GOT3 (cell line): ENCODE data around the gene CCNB1IP1.
A peak's percentile ranks its signal among the peaks of the same experiment; 100 is the strongest.
"Not testable (repeated sequence)": the region's sequence is repeated elsewhere in the genome, so short reads cannot be mapped to it uniquely, and the experiment has no call there.

Experiments used
- DNase-seq: peaks from one replicate; lab custom pipeline; 2025; ENCODE audit warnings: mixed read lengths; lab: John Stamatoyannopoulos, UW

Gene CCNB1IP1, protein sequence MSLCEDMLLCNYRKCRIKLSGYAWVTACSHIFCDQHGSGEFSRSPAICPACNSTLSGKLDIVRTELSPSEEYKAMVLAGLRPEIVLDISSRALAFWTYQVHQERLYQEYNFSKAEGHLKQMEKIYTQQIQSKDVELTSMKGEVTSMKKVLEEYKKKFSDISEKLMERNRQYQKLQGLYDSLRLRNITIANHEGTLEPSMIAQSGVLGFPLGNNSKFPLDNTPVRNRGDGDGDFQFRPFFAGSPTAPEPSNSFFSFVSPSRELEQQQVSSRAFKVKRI

GRCh38 chr14:20332788-20333493, at the start of gene CCNB1IP1:
CCNB1IP1 (minus strand) TSS chr14:20333279; CDS start chr14:20316523, 16,756 bp downstream.
- no peak for DNase-seq

DNA sequence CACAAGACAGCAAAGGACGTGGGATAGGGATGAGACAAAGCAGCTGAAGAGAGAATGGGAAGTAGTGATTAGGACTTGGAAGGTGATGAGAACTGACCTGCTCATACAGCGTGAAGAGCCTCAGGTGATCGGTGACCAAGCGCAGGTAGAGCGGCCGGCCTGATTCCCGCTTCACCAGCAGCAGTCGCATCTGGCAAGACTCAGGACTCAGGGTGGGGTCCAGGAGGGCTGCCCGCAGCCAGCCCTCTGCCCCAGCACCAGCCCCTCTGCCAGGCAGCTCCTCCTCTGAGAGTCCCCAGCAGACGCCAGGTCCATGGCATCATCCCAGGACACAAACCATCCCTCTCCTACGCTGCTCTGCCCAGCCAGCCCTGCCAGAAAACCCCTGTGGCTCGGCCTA, 49.4 kb upstream of the CCNB1IP1 start:
- no peak for DNase-seq

GRCh38 chr14:20381341-20381740, 48.3 kb upstream of the CCNB1IP1 start:
- DNase-seq: no peak

DNA sequence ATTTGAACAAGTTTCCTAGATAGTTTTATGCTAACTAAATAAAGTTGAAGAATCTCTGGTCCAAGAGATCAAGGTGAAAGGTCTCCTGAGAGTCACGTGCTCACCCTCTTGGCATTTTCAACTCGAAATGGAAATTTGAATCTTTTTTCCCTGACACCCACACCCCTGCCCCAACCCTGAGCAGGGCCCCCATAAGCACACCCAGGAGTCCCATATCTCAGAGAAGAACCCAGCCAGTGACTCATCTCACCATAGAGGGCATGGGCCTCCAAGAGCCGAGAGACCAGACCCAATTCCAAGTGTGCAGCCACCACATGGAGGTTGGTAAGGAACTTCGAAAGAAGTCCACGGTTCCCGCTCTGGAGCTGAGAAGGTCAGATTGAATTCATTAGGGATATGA, 47.6 kb upstream of the CCNB1IP1 start:
- no peak for DNase-seq

DNA sequence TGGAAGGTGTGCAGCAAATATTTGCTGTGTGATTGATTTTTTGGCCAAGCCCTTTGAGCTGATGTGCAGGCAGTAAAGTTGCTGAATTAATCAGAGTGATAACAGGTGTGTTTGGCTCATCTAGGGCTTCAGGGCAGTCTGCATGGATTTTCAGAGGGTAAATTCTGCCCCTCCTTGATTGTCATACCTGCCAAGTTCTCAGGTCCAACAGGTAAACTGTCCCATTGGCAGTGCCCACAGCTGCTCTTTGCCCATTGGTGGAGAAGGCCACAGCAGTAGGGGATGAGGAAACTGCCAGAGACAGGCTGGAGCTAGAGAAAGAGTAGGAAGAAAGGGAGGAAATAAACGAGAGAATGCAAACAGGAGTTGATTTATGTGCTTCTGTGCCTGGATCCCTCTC, 46.7 kb upstream of the CCNB1IP1 start:
- DNase-seq: no peak

- DNase-seq: no peak
Measured at GRCh38 chr14:20377171-20377570, 44.1 kb upstream of the CCNB1IP1 start.

DNA sequence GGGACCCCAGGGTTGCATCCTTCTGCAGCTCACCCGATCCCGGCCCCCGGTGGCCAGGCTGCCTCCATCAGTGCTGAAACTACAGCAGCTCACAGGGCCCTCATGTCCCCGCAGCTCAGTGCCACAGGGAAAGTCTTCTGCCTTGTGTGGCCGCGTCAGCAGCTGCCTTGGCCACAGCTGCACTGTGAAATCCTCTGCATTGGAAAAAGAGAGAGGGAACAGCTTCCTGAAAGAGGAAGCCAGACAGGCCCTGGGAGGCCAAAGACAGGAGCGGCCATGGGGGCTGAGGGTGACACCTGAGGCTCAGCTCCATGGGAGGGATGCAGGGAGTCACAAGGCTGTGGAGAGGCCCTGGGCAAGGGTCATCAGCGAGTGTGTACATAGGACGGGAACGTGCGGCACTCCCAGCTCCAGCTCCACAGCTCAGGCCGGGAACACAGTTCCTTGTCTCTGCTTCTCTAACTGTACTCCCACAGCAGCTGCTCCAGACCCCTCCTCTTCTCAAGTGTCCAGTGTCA, 43.1 kb upstream of the CCNB1IP1 start:
- no peak for DNase-seq

DNA sequence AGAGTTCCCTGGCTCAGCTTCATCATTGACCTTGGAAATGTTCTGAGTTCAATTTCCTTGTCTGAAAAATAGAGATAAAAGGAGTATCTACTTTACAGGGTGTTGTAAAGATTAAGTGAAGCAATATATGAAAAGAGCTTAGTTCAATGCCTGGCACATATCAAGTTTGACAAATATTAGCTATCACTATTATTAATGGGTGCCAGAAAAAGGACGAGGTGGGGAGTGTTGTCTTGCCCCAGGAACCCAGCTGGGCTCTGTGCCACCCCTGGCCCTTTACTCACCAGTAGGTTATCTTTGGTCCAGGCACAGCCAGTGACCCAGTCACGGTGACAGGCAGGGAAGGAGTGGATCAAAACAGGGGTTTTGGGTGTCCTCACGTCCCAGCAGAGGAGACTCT, 42.4 kb upstream of the CCNB1IP1 start:
- no peak for DNase-seq

- no peak for DNase-seq
Measured at GRCh38 chr14:20372796-20373195, 39.7 kb upstream of the CCNB1IP1 start.

GRCh38 chr14:20365928-20366327, 32.8 kb upstream of the CCNB1IP1 start:
- no peak for DNase-seq

GRCh38 chr14:20358474-20358873, 25.4 kb upstream of the CCNB1IP1 start:
- not testable (repeated sequence) for DNase-seq

DNA sequence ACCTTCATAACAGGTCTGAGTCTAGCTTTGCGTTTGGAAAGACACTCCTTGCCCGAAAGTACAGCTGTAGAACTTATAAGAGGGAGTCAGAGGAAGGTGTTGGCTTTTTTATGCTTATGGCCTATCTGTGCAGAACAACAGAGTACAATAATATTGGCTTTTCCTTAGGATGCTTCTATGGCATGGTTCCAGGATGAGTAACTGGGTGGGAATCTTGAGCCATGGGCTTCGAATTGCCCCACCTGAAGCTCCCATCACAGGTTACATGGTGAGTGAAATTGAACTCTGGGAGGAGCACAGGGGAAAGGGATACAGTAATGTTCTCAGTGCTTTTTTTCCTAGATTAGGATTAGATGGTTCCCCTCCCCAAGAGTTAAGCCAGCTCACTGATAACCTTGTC, 23.3 kb upstream of the CCNB1IP1 start:
- no peak for DNase-seq

DNA sequence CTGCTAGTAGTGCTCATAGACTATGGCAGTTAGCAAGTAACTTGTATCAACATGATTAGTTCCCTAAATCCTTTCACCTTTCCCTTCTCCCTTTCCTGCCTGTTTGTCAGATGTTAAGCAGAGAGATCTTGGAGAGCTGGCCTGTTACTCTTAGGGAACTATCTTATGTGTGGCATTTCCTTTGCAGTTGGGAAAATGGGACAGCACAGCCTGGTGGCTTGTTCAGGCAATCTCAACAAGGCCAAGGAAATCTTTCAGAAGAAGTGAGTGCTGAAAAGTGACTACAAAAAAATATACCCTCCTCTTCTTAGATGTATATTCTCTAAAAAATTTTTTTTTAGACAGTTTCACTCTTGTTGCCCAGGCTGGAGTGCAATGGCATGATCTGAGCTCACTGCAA, 17.8 kb upstream of the CCNB1IP1 start:
- DNase-seq: no peak

- no peak for DNase-seq
Measured at GRCh38 chr14:20350282-20350681, 17.2 kb upstream of the CCNB1IP1 start.

- DNase-seq: no peak
Measured at GRCh38 chr14:20347747-20348146, 14.7 kb upstream of the CCNB1IP1 start.

DNA sequence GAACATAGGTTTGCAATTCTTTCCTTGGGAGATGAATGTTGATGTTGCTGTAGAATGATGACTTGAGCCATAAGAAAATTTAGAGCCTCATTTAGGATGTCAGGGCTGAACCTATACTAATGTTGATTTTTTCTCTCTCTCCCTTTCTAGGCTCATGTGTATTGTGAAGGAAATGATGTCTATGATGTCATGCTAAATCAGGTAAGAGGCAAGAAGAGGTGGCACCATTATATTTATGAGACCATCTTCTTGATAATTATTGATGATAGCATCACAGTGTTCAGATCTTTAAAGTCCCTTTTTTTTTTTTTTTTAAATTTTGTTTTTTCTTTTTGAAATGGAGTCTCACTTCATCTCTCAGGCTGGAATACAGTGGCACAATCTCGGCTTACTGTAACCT, 13.6 kb upstream of the CCNB1IP1 start:
- DNase-seq: no peak

DNA sequence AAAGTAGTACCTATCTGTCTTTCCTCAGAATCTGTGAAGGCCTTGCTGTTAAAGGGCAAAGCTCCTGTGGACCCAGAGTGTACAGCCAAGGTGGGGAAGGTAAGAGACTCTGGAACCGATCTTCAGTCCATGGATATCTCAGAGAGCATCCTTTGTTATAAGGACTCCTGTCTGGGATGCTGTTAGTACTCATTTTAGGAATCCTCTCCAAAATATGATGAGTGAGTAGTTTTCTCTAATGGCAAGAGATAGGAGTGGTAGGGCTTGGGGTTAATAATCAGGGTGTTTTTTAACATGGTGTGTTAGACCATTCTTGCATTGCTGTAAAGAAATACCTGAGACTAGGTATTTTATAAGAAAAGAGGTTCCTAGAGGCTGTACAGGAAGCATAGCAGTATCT, 12.3 kb upstream of the CCNB1IP1 start:
- DNase-seq: no peak

GRCh38 chr14:20343862-20344220, 10.8 kb upstream of the CCNB1IP1 start:
- no peak for DNase-seq

GRCh38 chr14:20343092-20343861, 10.2 kb upstream of the CCNB1IP1 start, which contains the start of gene PARP2:
PARP2 (plus strand) TSS chr14:20343635; CDS start chr14:20343642, 7 bp downstream.
- DNase-seq: peak; percentile 95

DNA sequence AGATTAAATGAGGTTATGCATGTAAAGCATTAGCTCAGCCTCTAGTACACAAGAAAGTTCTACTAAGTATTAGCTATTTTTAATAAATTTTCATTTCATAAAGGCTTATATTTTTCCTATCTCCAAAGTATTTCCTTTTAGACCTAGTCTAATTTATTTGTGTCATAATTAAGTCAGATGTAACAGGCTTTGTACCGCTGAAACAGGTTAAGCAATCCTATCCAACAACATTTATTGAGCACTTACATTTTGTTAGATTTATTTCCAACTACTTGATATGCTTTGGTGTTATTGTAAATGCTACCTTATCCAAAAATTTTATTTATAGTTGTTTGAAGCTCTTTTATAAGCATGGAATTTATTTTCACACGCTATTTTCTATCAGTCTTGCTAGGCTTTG, 8.6 kb upstream of the CCNB1IP1 start:
- DNase-seq: no peak

GRCh38 chr14:20341032-20341431, 8.0 kb upstream of the CCNB1IP1 start:
- not testable (repeated sequence) for DNase-seq

DNA sequence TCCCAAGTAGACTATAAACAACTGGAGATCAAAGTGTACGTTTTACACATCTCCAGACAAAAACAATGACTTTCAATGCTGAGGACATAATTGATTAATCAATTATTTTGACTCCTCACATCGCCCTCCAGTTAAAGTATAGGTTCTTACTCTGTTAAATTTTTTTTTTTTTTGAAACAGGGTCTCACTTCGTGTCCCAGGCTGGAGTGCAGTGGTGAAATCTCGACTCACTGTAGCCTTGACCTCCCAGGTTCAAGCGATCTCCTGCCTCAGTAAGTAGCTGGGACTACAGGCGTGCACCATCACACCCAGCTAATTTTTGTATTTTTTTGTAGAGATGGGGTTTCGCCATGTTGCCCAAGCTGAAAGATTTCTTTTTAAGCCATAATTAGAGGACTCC, 938 bp upstream of the CCNB1IP1 start:
- DNase-seq: no peak

DNA sequence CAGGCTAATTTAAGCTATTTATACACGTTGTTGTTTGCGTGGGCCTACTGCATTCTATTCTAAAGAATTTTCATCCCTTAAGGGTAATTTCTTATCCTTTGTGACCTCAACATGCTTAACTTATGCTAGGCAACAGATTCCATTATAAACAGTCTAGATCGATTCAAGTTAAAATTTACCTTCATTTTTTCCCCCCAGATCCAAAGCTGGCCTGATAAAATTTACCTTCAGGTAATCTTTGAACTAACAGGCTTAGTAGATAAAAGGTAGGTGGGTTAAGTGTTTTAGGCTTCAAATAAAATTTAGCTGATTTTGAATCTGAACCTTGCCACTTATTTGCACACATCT, 389 bp upstream of the CCNB1IP1 start:
- DNase-seq: no peak
